ENCODE measurements around the gene USP47.

GRCh38 chr11:12005476-12005875 is 163.7 kb downstream of the USP47 start:
- TF ChIP-seq, protein P1, sequence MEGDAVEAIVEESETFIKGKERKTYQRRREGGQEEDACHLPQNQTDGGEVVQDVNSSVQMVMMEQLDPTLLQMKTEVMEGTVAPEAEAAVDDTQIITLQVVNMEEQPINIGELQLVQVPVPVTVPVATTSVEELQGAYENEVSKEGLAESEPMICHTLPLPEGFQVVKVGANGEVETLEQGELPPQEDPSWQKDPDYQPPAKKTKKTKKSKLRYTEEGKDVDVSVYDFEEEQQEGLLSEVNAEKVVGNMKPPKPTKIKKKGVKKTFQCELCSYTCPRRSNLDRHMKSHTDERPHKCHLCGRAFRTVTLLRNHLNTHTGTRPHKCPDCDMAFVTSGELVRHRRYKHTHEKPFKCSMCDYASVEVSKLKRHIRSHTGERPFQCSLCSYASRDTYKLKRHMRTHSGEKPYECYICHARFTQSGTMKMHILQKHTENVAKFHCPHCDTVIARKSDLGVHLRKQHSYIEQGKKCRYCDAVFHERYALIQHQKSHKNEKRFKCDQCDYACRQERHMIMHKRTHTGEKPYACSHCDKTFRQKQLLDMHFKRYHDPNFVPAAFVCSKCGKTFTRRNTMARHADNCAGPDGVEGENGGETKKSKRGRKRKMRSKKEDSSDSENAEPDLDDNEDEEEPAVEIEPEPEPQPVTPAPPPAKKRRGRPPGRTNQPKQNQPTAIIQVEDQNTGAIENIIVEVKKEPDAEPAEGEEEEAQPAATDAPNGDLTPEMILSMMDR (IDR thresholded peaks at IDR 0.05): no peak
- TF ChIP-seq POLR2A (IDR thresholded peaks at IDR 0.05): no peak
